Naive B cell (primary cell): ENCODE measurements around the gene UNC13A. TPM values are rescaled to one million over a fixed set of nuclear protein-coding genes. Genes with fewer than 3 reads are reported as not detected.
A peak's percentile ranks its signal among the peaks of the same experiment; 100 is the strongest.

Source experiments
- ATAC-seq, 2 donors: fragments of 150-1000 bp; cut with Tn5 transposase; 2 replicates each; pipeline ENCODE4 v1.10.0; 2021; ENCODE audit warnings: low read depth in 2 of 2, mild to moderate bottlenecking in 2 of 2, moderate library complexity in 2 of 2
- DNase-seq: peaks from one replicate; pipeline ENCODE4 v3.0.0; 2022
- H3K27ac Mint-ChIP-seq, 6 donors: one replicate each; pipeline ENCODE4 v1.8.0; 2020 to 2022; ENCODE audit warnings: mild to moderate bottlenecking in 6 of 6, mixed read lengths in 6 of 6, moderate library complexity in 5 of 6, inconsistent platforms in 2 of 6
- H3K27me3 Mint-ChIP-seq, 3 donors: one replicate each; pipeline ENCODE4 v1.8.0; 2021 to 2022; ENCODE audit warnings: mixed read lengths in 3 of 3, mild to moderate bottlenecking in 1 of 3
- H3K36me3 Mint-ChIP-seq, 2 donors: one replicate each; pipeline ENCODE4 v1.8.0; 2020 to 2022; ENCODE audit warnings: mixed read lengths in 2 of 2, inconsistent platforms in 1 of 2, mild to moderate bottlenecking in 1 of 2
- H3K4me1 Mint-ChIP-seq, 3 donors: one replicate each; pipeline ENCODE4 v1.8.0; 2020 to 2022; ENCODE audit warnings: mixed read lengths in 3 of 3, inconsistent platforms in 1 of 3, mild to moderate bottlenecking in 1 of 3, moderate library complexity in 1 of 3
- H3K4me3 Mint-ChIP-seq, 8 donors: one replicate each; pipeline ENCODE4 v1.8.0; 2020 to 2022; ENCODE audit warnings: mild to moderate bottlenecking in 8 of 8, mixed read lengths in 8 of 8, moderate library complexity in 8 of 8, inconsistent platforms in 2 of 8
- H3K9me3 Mint-ChIP-seq, 7 donors: one replicate each; pipeline ENCODE4 v1.8.0; 2020 to 2022; ENCODE audit warnings: mixed read lengths in 7 of 7, mild to moderate bottlenecking in 5 of 7, inconsistent platforms in 2 of 7, moderate library complexity in 1 of 7
- polyA plus RNA-seq, 6 donors: library from polyadenylated mRNA; unstranded; fragments of 300-500 nt; fragmentation: Illumina TruSeq; gene quantifications; one replicate each; pipeline ENCODE4 v1.2.3, GENCODE V29; 2021; ENCODE audit warnings: low read depth in 6 of 6

The UNC13A gene
- polyA plus RNA-seq, 6 donors from 2014 or later: not detected

GRCh38 chr19:17676295-17676694, 11.9 kb downstream of the UNC13A start:
- Mint-ChIP-seq H3K36me3 (peaks cover 0 to 12% of the 10 kb centered on the region in 2 donors), H3K27me3 (peaks cover 25 to 73% (median 63%) of the 10 kb centered on the region in 3 donors), H3K4me3 (no peak overlapping the region), H3K9me3 (peaks cover 0 to 5% (median 3%) of the 10 kb centered on the region in 7 donors), H3K27ac (no peak overlapping the region), H3K4me1 (peaks cover 14 to 32% (median 20%) of the 10 kb centered on the region in 3 donors)
- ATAC-seq (no peak), DNase-seq (no peak)

- DNase-seq: no peak
- H3K27ac Mint-ChIP-seq: no peak overlapping the region
- H3K4me1 Mint-ChIP-seq: peaks cover 0 to 14% (median 0%) of the 10 kb centered on the region in 3 donors
- peaks cover 0 to 7% of the 10 kb centered on the region in 2 donors for H3K36me3 Mint-ChIP-seq
- H3K4me3 Mint-ChIP-seq: no peak overlapping the region
- H3K27me3 Mint-ChIP-seq: peaks cover 9 to 52% (median 42%) of the 10 kb centered on the region in 3 donors
- no peak for ATAC-seq
- H3K9me3 Mint-ChIP-seq: peaks cover 0 to 5% (median 3%) of the 10 kb centered on the region in 7 donors
Observed at GRCh38 chr19:17673937-17674799, 14.0 kb downstream of the UNC13A start.

- H3K4me1 Mint-ChIP-seq: peaks cover 0 to 10% (median 0%) of the 10 kb centered on the region in 3 donors
- DNase-seq: peak; percentile 11
- H3K4me3 Mint-ChIP-seq: no peak overlapping the region
Observed at GRCh38 chr19:17671906-17672305, 16.2 kb downstream of the UNC13A start.

DNA sequence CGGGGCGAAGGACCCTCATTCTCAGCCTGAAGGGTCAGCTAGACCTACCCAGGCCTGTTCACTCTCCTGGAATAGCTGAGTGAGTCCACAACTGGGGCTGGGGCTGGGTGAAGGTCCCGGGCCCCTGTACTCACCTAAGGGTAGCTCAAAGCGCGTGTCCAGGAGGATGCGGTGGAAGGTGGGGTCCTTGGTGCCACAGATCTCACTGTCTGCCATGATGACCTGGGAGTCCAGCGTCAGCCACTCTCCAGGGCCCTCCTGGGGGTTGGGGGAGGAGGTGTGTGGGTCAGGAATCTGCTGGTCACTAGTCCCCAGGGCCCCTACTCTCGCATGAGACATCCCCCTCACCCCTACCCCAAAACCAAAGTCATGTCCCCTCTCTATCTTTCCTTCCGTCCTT, 18.7 kb downstream of the UNC13A start:
- peaks cover 10 to 29% (median 24%) of the 10 kb centered on the region in 7 donors for H3K9me3 Mint-ChIP-seq
- H3K27me3 Mint-ChIP-seq: peaks cover 0 to 40% (median 28%) of the 10 kb centered on the region in 3 donors
- DNase-seq (no peak), ATAC-seq (no peak)
- peaks cover 0 to 5% (median 0%) of the 10 kb centered on the region in 3 donors for H3K4me1 Mint-ChIP-seq
- H3K4me3 Mint-ChIP-seq: no peak overlapping the region
- H3K27ac Mint-ChIP-seq: no peak overlapping the region
- H3K36me3 Mint-ChIP-seq: peaks cover 0 to 34% of the 10 kb centered on the region in 2 donors

More at GRCh38 chr19:17671906-17672305, 16.2 kb downstream of the UNC13A start:
- no peak overlapping the region for H3K27ac Mint-ChIP-seq
- peak in 1 of 2 donors; percentile 21 for ATAC-seq
- H3K9me3 Mint-ChIP-seq: peaks cover 0 to 5% (median 3%) of the 10 kb centered on the region in 7 donors
- H3K27me3 Mint-ChIP-seq: peaks cover 0 to 32% (median 25%) of the 10 kb centered on the region in 3 donors
- peaks cover 0 to 9% of the 10 kb centered on the region in 2 donors for H3K36me3 Mint-ChIP-seq

- no peaks in the 10 kb centered on the region for H3K4me1 Mint-ChIP-seq
- peak overlapping the region in 1 of 6 donors; percentile 79 for H3K27ac Mint-ChIP-seq
- H3K27me3 Mint-ChIP-seq: peaks cover 4 to 51% (median 42%) of the 10 kb centered on the region in 3 donors
- ATAC-seq: no peak
- H3K36me3 Mint-ChIP-seq: peaks cover 0 to 36% of the 10 kb centered on the region in 2 donors
- no peak overlapping the region for H3K4me3 Mint-ChIP-seq
- DNase-seq: no peak
- H3K9me3 Mint-ChIP-seq: peaks cover 7 to 35% (median 27%) of the 10 kb centered on the region in 7 donors
Observed at GRCh38 chr19:17665058-17665457, 23.1 kb downstream of the UNC13A start.

DNA sequence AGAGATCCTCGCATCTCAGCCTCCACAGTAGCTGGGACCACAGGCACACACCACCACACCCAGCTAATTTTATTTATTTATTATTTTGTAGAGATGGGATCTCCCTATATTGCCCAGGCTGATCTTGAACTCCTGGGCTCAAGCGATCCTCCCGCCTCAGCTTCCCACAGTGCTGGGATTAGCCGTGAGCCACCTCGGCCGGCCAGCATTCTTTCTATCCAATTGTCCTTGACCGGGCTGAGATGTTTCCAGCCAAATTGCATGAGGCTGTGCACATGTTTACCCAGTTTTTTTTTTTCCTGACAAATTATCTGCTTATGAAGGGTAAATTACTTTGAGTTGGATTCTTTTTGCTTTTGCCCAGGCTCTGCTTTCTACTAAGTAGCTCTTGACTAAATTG, 28.2 kb downstream of the UNC13A start:
- Mint-ChIP-seq H3K4me3 (no peak overlapping the region), H3K4me1 (peaks cover 0 to 6% (median 0%) of the 10 kb centered on the region in 3 donors), H3K9me3 (peaks cover 2 to 18% (median 15%) of the 10 kb centered on the region in 7 donors), H3K36me3 (peaks cover 0 to 16% of the 10 kb centered on the region in 2 donors), H3K27ac (no peak overlapping the region), H3K27me3 (peaks cover 18 to 61% (median 57%) of the 10 kb centered on the region in 3 donors)
- no peak for ATAC-seq
- DNase-seq: no peak

- Mint-ChIP-seq H3K27me3 (peaks cover 14 to 58% (median 56%) of the 10 kb centered on the region in 3 donors), H3K27ac (no peak overlapping the region), H3K4me1 (peaks cover 0 to 6% (median 0%) of the 10 kb centered on the region in 3 donors), H3K9me3 (peaks cover 0 to 8% (median 2%) of the 10 kb centered on the region in 7 donors), H3K4me3 (no peak overlapping the region), H3K36me3 (peaks cover 0 to 12% of the 10 kb centered on the region in 2 donors)
- ATAC-seq: no peak
- DNase-seq: no peak
Observed at GRCh38 chr19:17658666-17659065, 29.5 kb downstream of the UNC13A start.

DNA sequence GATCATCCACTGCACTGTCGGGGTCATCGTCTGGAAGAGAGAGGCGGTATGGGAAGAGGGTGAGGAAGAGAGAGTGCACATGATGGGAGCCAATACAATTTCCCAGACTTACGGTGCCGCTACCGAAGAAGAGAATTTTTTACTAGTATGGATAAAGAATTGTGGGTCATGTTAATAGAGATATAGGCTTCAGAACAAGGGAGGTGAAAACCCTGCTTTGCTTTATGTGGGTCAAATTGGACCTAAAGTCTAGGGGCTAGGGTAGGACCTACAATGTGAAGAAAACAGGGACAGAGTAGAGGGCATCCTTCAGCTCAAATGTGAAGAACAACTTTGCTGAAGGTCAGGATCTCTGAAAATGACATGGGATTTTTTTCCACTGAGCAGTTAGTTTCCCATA, 29.9 kb downstream of the UNC13A start:
- no peak overlapping the region for H3K4me3 Mint-ChIP-seq
- DNase-seq (no peak), ATAC-seq (no peak)
- H3K36me3 Mint-ChIP-seq: peaks cover 0 to 9% of the 10 kb centered on the region in 2 donors
- peaks cover 14 to 54% (median 52%) of the 10 kb centered on the region in 3 donors for H3K27me3 Mint-ChIP-seq
- peaks cover 0 to 6% (median 0%) of the 10 kb centered on the region in 3 donors for H3K4me1 Mint-ChIP-seq
- H3K27ac Mint-ChIP-seq: no peak overlapping the region
- H3K9me3 Mint-ChIP-seq: peaks cover 0 to 6% (median under 1%) of the 10 kb centered on the region in 7 donors

GRCh38 chr19:17656970-17657369, 31.2 kb downstream of the UNC13A start:
- H3K27me3 Mint-ChIP-seq: peaks cover 17 to 53% (median 48%) of the 10 kb centered on the region in 3 donors
- H3K4me3 Mint-ChIP-seq: no peak overlapping the region
- ATAC-seq (no peak), DNase-seq (no peak)
- peak overlapping the region in 1 of 6 donors; percentile 59 for H3K27ac Mint-ChIP-seq
- peaks cover 0 to 6% (median 0%) of the 10 kb centered on the region in 3 donors for H3K4me1 Mint-ChIP-seq
- peaks cover 0 to 9% of the 10 kb centered on the region in 2 donors for H3K36me3 Mint-ChIP-seq
- H3K9me3 Mint-ChIP-seq: peaks cover 0 to 6% (median 0%) of the 10 kb centered on the region in 7 donors

DNA sequence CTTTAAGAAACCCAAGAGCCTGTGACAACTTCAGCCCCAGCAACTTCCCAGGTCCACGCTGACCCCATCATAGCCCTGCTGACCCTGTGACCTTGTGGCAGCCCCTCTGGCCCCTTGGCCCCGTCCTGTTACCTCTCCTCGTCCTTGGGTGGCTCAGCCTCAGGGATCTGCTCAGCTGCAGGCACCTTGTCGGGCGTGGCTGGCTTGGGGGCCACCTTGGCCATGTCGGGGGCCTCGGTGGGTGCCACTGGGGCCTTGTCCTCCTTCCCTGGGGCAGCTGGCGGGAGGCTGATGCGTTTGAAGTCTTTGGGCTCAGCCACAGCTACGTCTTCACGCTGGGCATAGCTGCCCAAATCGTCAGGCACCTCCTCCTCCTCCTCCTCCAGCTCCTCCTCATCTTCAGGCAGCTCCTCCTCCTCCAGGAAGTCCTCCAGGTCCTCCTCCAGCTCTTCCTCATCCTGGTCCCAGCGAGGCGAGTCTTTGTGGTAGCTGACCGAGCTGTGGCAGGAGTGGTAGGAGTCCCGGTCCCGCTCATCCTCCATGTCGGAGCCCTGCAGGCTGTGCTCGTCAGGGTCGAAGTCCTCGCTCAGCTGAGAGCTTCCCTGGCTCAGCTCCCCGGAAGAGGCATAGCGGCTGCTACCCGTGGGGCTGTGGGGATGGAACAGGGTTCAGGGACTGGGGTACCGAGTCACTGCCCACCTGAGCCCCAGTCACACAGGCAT, 32.2 kb downstream of the UNC13A start:
- ATAC-seq (no peak), DNase-seq (no peak)
- Mint-ChIP-seq H3K4me3 (no peak overlapping the region), H3K9me3 (peaks cover 0 to 6% (median 0%) of the 10 kb centered on the region in 7 donors), H3K27me3 (peaks cover 17 to 49% (median 39%) of the 10 kb centered on the region in 3 donors), H3K4me1 (peaks cover 0 to 6% (median 0%) of the 10 kb centered on the region in 3 donors), H3K27ac (no peak overlapping the region), H3K36me3 (peaks cover 0 to 9% of the 10 kb centered on the region in 2 donors)

DNA sequence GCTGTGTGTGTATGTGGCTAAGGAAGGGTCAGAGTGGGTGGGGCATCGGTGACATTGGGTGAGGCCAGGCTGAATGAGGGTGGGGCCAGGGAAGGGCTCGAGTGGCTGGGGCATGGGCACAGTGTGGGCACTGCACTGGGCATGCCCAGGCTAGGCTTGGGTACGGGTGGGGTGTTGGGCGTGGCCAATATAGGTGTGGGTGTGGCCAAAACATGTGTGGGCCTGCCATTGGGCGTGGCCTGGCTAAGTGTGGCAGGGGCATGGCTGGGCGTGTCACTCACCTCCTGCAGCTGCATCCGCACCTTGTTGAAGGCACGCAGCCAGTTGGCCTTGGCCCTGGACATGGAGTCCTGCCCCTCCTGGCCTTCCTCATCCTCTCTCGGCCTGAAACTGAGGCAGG, 33.2 kb downstream of the UNC13A start:
- Mint-ChIP-seq H3K4me1 (peaks cover 0 to 6% (median 0%) of the 10 kb centered on the region in 3 donors), H3K36me3 (peaks cover 0 to 9% of the 10 kb centered on the region in 2 donors), H3K27me3 (peaks cover 17 to 48% (median 40%) of the 10 kb centered on the region in 3 donors), H3K27ac (no peak overlapping the region), H3K4me3 (peak overlapping the region in 1 of 8 donors; percentile 82), H3K9me3 (peaks cover 0 to 6% (median 0%) of the 10 kb centered on the region in 7 donors)
- DNase-seq (no peak), ATAC-seq (no peak)

DNA sequence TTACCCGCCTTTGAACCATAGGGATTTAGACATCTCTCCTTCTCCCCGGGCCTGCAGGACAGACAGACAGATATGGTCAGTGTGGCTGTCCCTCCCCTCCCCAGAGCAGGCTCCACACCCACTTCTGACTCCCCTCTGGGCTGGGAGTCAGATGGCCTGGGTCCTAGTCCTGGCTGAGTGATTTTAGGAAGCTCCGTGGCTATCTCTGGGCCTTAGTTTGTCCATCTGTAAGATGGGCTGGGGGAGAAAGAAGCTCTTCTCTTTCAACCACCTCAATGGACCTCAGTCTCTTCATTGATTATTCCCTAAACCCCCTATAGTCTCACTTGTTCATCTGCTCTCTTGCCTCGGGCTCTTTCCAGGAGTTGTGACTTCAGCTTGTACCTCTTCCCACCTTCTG, 35.5 kb downstream of the UNC13A start:
- H3K4me1 Mint-ChIP-seq: peaks cover 0 to 6% (median 0%) of the 10 kb centered on the region in 3 donors
- H3K4me3 Mint-ChIP-seq: peak overlapping the region in 1 of 8 donors; percentile 63
- DNase-seq: no peak
- H3K9me3 Mint-ChIP-seq: peaks cover 0 to 3% (median 0%) of the 10 kb centered on the region in 7 donors
- H3K36me3 Mint-ChIP-seq: peaks cover 0 to 9% of the 10 kb centered on the region in 2 donors
- H3K27me3 Mint-ChIP-seq: peaks cover 12 to 57% (median 45%) of the 10 kb centered on the region in 3 donors
- peak overlapping the region in 1 of 6 donors; percentile 18 for H3K27ac Mint-ChIP-seq
- ATAC-seq: no peak

DNA sequence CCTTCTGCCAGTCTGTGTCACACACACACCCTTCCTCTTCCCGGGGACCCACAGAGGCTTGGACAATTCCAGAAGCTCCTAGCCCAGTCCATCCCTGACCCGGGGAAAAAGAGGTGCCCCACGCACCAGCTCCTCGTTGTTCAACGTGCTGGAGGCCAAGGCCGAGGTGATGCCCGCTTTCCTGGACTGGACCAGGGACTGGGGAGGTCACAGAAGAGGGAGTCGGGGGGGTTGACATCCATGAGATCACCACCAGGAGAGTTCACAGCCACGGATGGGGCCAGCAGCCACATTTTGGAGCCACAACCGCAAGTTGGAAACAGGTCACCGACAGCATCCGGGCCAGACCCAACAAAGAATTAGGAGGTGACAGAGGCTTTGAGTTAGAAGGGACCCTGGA, 39.4 kb downstream of the UNC13A start:
- Mint-ChIP-seq H3K27me3 (peaks cover 6 to 36% (median 28%) of the 10 kb centered on the region in 3 donors), H3K27ac (no peak overlapping the region), H3K36me3 (no peaks in the 10 kb centered on the region), H3K4me3 (no peak overlapping the region), H3K9me3 (no peaks in the 10 kb centered on the region), H3K4me1 (no peaks in the 10 kb centered on the region)
- DNase-seq (no peak), ATAC-seq (no peak)
